Effector memory CD4-positive, alpha-beta T cell (primary cell): Measurements from ENCODE around the gene BACH2.

Experiments used
- DNase-seq, 3 donors: peaks; one replicate each; pipeline ENCODE4 v3.0.0-alpha.2; 2020
- H3K27ac ChIP-seq: 2 replicates; pipeline ENCODE4 v1.7.0; 2013; ENCODE audit warnings: mild to moderate bottlenecking, low read length, moderate library complexity; ENCODE audit not compliant: insufficient read depth, poor library complexity, severe bottlenecking
- H3K27me3 ChIP-seq: replicated peaks from 2 replicates; pipeline ENCODE4 v1.7.0; 2013; ENCODE audit warnings: mild to moderate bottlenecking, low read length; ENCODE audit not compliant: insufficient read depth, control insufficient read depth, poor library complexity, severe bottlenecking
- H3K36me3 ChIP-seq: 2 replicates; pipeline ENCODE4 v1.7.0; 2013; ENCODE audit warnings: mild to moderate bottlenecking, low read length, moderate library complexity; ENCODE audit not compliant: control insufficient read depth, insufficient read depth
- H3K4me1 ChIP-seq: 2 replicates; pipeline ENCODE4 v1.7.0; 2013; ENCODE audit warnings: low read length, mild to moderate bottlenecking; ENCODE audit not compliant: control insufficient read depth, insufficient read depth, poor library complexity, severe bottlenecking
- H3K4me3 ChIP-seq: 2 replicates; pipeline ENCODE4 v1.7.0; 2013; ENCODE audit warnings: low read length, low read depth, mild to moderate bottlenecking; ENCODE audit not compliant: insufficient read depth, poor library complexity, severe bottlenecking
- H3K9me3 ChIP-seq: 2 replicates; pipeline ENCODE4 v1.7.0; 2013; ENCODE audit warnings: mild to moderate bottlenecking, low read length, moderate library complexity; ENCODE audit not compliant: control insufficient read depth

The BACH2 gene

DNA sequence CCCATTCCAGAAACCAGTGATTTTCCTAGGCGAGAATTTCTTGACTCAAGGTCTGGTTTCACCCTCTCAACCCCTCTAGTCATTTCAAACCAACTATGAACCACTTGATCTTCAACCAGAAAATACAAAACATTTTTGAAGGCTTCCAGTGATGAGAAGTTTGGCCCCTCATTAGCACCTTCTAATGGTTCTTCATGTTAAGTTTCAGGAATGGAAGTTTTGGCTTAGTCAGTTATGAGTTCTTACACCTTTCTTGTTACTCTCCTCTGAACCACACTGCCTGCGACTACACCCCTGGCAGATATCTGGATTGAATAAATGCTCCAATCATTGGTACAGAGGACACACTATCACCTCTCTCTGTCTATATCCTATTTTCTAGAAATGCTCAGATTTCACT, 335.2 kb downstream of the BACH2 start:
- no peak for DNase-seq
- no peak overlapping the region for H3K27ac ChIP-seq
- peaks cover 7% of the 10 kb centered on the region for H3K36me3 ChIP-seq
- H3K4me1 ChIP-seq: peaks cover 4% of the 10 kb centered on the region
- H3K27me3 ChIP-seq: no peaks in the 10 kb centered on the region
- H3K4me3 ChIP-seq: no peak overlapping the region
- H3K9me3 ChIP-seq: no peaks in the 10 kb centered on the region

DNA sequence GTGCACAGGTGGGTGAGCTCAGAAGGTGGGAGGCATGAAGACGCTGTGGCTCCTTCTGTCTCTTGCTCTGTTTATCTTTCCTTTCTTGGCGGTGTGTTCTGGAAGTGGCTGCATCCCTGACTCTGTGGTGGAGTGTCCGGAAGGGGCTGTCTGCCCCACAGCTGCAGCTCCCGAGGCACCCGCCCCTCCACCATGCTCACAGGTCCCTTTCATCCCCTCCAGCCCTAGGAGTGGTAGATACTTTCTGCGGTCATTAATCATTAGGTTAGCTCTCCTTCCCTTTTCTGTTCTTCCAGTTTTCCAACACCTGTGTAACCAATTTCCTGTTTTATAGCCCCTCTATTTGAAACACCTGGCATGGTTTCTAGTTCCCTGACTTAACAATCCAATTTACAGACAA, 336.8 kb downstream of the BACH2 start:
- no peaks in the 10 kb centered on the region for H3K36me3 ChIP-seq
- no peak overlapping the region for H3K4me3 ChIP-seq
- peaks cover 7% of the 10 kb centered on the region for H3K4me1 ChIP-seq
- H3K27ac ChIP-seq: no peak overlapping the region
- no peaks in the 10 kb centered on the region for H3K9me3 ChIP-seq
- DNase-seq: no peak
- H3K27me3 ChIP-seq: no peaks in the 10 kb centered on the region

DNA sequence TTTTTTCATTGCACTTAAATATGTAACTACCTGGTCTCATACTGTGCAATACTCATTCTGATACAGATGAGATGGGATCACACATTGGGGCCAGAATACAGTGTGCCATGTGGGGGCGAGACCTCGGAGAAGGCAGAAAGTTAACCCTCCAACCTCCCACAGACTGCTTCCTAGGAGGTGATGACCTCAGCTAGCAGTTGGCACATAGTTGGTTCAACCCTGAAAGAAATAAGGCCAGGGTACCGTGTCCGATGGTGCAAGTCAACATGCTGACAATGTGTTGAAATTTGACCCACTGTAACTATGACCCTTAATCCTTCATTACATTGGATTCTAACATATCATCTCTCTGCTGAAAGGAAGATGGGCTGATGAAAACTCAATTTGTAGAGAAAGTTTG, 340.5 kb downstream of the BACH2 start:
- Histone ChIP-seq H3K4me3 (no peak overlapping the region), H3K27ac (no peak overlapping the region)
- DNase-seq: no peak

DNA sequence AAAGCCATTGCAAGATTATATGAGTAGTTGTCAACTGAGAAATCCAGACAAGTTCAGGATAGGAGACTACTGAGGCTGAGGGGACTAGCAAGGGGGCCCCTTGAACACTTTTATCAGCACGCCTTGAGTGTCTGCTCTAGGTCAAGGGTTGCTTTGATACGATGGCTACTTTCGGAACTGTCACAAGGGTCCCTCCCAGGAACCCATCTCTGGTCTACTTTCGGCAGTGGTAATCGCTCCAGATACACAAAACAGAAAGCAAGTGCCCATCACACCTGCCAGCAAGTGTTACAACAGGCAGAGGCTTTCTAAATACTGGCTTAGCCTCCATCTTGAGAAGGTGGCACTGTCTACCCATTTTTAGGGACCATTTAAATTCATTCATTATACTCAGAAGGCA, 341.3 kb downstream of the BACH2 start:
- Histone ChIP-seq H3K4me3 (no peak overlapping the region), H3K27me3 (no peaks in the 10 kb centered on the region), H3K36me3 (peaks cover 12% of the 10 kb centered on the region), H3K4me1 (peaks cover 34% of the 10 kb centered on the region), H3K9me3 (no peaks in the 10 kb centered on the region), H3K27ac (no peak overlapping the region)
- DNase-seq: no peak

More for the DNA sequence above, 340.5 kb downstream of the BACH2 start:
- H3K36me3 ChIP-seq: peaks cover 4% of the 10 kb centered on the region
- H3K4me1 ChIP-seq: peaks cover 34% of the 10 kb centered on the region
- H3K27me3 ChIP-seq: no peaks in the 10 kb centered on the region
- no peaks in the 10 kb centered on the region for H3K9me3 ChIP-seq

DNA sequence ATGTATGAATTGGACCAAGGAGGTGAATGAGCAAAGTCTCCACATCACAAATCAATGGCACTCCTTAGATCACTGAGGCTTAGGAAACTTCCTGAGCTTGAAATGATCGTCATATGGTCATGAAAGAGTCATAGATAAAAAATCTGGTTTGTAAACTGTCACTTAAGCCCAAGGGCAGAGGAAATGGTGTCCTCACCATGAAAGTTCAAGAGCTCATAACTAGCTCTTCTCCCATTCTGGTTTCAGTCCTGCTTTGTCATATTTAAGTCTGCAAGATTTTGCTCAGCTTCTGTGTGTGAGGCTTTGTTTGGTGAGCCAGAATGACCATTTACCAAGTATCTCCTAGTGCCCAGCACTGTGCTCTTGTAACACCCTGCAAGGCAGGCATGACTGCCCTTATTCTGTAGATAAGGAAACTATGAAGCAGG, 341.9 kb downstream of the BACH2 start:
- H3K4me1 ChIP-seq: peaks cover 34% of the 10 kb centered on the region
- no peaks in the 10 kb centered on the region for H3K9me3 ChIP-seq
- DNase-seq: no peak
- H3K36me3 ChIP-seq: peaks cover 19% of the 10 kb centered on the region
- no peak overlapping the region for H3K4me3 ChIP-seq
- no peak overlapping the region for H3K27ac ChIP-seq
- H3K27me3 ChIP-seq: no peaks in the 10 kb centered on the region

DNA sequence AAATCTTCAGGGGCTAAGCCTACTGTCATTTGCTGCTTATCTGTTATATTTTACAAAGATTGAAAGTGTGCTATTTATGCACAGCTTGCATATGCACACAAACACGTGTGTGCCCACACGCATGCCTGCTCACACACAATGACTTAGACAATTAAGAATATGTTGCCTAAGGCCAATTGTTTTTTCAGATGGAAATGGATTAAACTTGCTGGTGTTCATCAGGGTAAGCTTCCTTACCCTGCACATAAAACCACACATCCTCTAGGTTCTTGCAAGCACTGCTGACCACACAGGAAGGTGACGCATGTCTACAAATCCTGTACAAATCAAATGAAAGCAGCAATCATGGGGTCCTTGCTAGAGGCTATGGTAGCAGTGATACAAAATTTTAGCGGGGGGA, 344.0 kb downstream of the BACH2 start:
- H3K9me3 ChIP-seq: no peaks in the 10 kb centered on the region
- DNase-seq: peak; percentile 36 to 60 (median 37)
- H3K4me3 ChIP-seq: peak overlapping the region; percentile 12
- H3K27me3 ChIP-seq: no peaks in the 10 kb centered on the region
- H3K36me3 ChIP-seq: peaks cover 32% of the 10 kb centered on the region
- peak overlapping the region; percentile 40 for H3K27ac ChIP-seq
- H3K4me1 ChIP-seq: peaks cover 30% of the 10 kb centered on the region

DNA sequence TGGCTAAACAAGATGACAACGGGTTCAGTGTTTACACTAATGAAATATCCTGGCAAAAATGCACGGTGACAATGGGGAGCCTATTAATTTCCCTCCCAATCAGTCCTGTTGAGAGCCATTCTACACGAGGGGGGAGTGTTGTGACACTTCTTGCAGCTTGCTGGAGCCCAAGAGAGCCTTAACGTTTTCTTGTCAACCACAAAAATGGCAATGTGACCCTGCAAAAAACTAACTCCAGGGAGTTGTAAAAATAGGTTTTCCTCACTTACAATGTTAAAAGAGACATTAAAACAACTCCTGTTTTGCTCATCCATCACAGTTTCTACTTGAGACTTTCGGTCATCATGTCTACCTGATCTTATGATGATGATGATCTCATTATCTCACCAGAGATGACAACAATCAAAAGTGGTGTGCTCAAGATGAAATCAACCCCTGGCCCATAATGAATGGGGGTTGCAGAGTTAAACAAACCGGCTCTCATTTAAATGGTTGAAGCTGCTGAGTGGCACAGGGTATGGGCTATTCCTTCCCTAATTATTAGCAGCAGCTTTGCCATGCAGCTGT, 344.5 kb downstream of the BACH2 start:
- Histone ChIP-seq H3K27me3 (no peaks in the 10 kb centered on the region), H3K36me3 (peaks cover 32% of the 10 kb centered on the region)

DNA sequence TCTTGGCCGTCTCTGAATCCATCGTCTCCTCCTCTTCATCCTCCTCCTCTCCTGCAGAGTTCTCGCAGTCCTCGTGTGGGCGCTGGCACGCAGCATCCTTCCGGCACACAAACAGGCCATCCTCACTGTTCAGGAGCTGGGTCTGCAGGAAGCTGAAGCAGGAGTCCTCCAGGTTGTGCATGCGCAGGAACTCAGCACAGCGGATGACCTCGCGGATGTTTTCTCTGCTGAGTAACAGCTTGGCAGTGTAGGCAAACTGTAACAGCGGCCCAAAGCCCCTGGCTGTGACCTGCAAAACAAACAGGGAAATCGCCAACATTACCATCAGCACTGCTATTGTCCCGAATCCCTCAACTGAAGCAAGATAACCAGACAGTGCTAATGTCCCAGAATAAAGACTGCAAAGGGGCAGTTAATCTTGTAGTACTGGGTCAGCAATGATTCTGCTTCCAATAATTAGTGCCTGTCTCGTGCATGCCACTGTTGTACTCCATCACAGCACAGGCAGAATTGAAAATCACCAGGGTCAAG, 345.0 kb downstream of the BACH2 start:
- H3K4me3 ChIP-seq: no peak overlapping the region
- peaks cover 30% of the 10 kb centered on the region for H3K4me1 ChIP-seq
- no peak for DNase-seq
- H3K27ac ChIP-seq: no peak overlapping the region
- H3K36me3 ChIP-seq: peaks cover 32% of the 10 kb centered on the region
- no peaks in the 10 kb centered on the region for H3K9me3 ChIP-seq
- no peaks in the 10 kb centered on the region for H3K27me3 ChIP-seq

More for the DNA sequence above, 344.5 kb downstream of the BACH2 start:
- no peak for DNase-seq
- H3K27ac ChIP-seq: peak overlapping the region; percentile 40
- peaks cover 30% of the 10 kb centered on the region for H3K4me1 ChIP-seq
- no peaks in the 10 kb centered on the region for H3K9me3 ChIP-seq
- H3K4me3 ChIP-seq: peak overlapping the region; percentile 12

DNA sequence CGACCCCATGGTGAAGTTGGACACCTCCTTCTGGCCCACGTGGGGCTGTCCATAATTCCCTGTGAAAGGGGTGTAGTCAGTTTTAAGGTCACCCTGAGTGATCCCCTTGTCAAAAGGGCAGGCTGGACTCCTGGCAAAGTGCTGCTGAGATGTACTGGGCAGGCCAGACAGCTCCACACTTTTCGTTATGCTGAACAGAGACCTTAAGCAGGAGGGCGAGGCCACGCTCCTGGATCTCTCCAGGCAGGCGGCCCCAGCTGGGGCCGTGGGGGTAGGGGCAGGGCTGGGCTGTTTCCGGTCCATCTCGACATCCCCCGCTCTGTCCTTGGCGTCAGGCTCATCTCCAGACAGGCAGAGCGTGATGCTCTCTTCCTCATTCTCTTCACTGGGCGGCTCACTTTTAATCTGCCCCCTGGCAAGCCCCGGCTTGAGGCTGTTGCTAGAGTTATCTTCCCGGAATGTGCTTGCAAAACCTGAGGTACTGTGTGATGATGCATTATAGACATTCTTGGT, 345.7 kb downstream of the BACH2 start:
- H3K4me3 ChIP-seq: no peak overlapping the region
- no peak overlapping the region for H3K27ac ChIP-seq
- H3K36me3 ChIP-seq: peaks cover 32% of the 10 kb centered on the region
- no peaks in the 10 kb centered on the region for H3K27me3 ChIP-seq
- H3K9me3 ChIP-seq: no peaks in the 10 kb centered on the region
- peaks cover 30% of the 10 kb centered on the region for H3K4me1 ChIP-seq
- no peak for DNase-seq

DNA sequence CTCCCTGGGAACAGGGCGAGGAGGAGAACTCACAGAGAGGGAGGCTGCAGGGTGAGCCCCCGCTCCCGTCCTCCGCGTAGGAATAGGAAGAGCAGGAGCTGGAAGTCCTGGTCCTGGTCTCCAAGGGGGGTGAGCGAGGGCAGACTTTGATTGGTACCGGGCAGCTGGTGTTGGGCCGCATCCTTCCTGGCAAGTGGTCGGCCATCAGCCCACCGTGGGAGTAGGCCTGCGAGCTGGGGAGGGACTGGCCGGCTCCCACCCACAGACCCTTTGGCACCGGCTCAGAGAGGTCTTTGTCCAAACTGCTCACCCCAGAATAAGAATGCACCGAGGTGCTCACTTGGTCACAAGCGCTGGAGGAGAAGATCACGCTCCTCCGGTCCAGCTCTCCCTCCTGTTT, 346.2 kb downstream of the BACH2 start:
- no peak overlapping the region for H3K27ac ChIP-seq
- H3K4me3 ChIP-seq: no peak overlapping the region

More for the DNA sequence above, 346.2 kb downstream of the BACH2 start:
- Histone ChIP-seq H3K9me3 (no peaks in the 10 kb centered on the region), H3K4me1 (peaks cover 30% of the 10 kb centered on the region), H3K27me3 (no peaks in the 10 kb centered on the region), H3K36me3 (peaks cover 32% of the 10 kb centered on the region)
- no peak for DNase-seq
